HG03469 (cell line): Measurements from ENCODE around the gene EGFLAM.

Source experiments
- ATAC-seq: cut with Tn5 transposase; IDR thresholded peaks from one replicate; pipeline ENCODE4 v1.9.1; 2021; ENCODE audit warnings: mild to moderate bottlenecking, moderate library complexity, moderate number of reproducible peaks; ENCODE audit not compliant: unreplicated experiment

The EGFLAM gene

DNA sequence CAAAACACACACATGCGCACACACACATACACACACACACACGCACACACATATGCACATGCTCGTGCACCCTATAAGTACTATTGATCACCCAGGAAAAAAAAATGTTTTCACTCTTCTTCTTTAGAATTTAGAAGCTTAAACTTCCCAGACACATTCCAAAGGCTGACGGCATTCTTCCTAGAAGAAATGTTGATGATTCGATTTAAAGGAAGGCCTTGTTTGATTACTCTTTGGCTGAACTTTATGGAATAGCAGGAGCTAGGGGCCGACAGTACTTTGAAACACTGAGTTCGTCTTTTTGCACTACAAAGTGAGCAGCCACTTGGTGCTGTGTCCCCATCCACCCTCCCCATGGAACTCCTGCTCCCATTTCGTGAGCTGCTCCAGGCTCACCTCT is 113.2 kb downstream of the EGFLAM start:
- ATAC-seq = no peak

DNA sequence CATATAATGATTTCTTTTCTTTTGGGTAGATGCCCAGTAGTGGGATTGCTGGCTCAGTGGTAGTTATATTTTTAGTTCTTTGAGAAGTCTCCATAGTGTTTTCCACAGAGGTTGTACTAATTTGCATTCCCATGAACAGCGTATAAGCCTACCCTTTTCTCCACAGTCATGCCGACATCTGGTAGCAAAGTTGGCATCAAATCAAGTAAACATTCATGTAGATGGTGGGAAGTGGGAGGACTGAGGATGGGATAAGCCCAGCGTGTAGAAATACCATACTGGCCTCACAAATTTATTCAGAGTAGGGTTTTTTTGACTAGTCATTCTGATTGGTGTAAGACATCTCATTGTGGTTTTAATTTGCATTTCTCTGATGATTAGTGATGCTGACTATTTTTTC is 115.4 kb downstream of the EGFLAM start:
- no peak for ATAC-seq

DNA sequence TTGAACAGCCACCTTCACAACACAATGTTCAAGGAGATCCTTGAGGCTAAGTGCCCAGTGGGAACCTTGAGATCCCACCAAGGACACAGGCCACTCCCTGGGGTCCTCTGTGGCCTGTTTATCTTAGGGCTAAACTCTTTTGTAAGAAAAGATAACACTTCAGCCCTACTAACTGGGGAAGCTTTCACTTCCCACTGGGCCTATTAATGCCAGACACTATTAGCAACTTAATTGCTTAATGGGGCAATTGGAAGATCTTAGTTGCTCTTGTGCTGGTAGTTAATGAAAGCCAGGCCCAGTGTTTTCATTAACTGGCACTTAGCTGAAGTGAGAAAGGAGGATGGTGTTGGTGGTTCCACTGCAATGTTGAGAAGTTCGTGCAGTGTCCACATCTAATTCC is 117.1 kb downstream of the EGFLAM start:
- ATAC-seq = no peak

DNA sequence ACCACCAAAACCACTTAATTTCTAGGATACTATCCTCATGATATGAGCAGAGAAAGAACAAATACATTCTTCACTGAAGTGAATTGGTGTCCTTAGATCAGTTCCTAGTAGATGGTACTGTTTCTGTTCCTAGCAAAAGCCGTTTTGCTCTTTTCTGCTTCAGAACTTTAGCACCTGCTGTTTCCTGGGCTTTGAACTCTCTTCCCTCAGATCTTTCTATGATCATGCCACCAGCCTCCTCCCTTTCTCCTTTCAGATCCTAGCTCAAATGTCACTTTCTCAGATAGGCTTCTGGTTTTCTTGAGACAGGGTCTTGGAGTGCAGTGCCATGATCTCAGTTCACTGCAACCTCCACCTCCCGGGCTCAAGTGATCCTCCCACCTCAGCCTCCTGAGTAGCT is 118.0 kb downstream of the EGFLAM start:
- ATAC-seq = no peak

- no peak for ATAC-seq
Observed at GRCh38 chr5:38378579-38378978, 120.2 kb downstream of the EGFLAM start.

GRCh38 chr5:38379350-38379937 is 121.1 kb downstream of the EGFLAM start:
- no peak for ATAC-seq

- no peak for ATAC-seq
Observed at GRCh38 chr5:38380537-38380936, 122.2 kb downstream of the EGFLAM start.

DNA sequence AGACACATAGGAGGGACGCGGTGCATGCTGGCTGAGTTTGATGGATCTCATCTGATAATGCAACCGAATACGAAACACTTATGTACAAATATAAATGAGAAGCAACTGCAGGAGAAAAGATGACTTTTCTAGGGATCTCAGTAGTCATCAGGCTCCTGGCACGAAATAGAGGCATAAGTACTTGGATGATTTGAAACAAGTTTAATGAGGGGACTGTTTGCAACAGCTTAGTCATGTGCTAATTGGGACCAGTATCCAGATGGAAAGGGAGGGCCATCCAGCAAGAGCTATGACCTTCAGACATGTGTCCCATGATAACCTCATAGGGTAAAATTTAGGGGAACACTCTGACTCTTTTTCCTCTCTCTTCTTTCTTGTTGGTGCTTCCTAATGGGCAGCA is 123.0 kb downstream of the EGFLAM start:
- ATAC-seq = no peak

GRCh38 chr5:38382898-38383297 is 124.5 kb downstream of the EGFLAM start:
- peak; percentile 98 for ATAC-seq

DNA sequence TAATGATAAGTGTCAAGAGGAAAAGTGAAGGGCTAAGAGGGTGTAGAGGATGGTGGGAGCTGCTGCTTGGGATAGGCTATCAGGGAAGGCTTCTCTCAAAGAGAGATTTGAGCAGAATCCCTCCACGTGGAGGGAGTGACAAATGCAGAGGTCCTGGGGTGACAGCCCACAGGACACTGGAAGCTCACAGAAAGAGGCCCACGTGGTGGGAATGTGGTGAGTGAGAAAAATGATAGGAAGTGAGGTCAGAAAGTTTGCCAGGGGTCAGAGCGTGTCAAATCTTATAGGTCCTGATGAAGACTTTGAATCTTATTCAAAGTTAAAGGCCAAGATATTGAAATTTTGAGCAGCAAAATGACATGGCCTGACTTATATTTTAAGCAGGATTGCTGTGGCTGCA is 125.3 kb downstream of the EGFLAM start:
- no peak for ATAC-seq

DNA sequence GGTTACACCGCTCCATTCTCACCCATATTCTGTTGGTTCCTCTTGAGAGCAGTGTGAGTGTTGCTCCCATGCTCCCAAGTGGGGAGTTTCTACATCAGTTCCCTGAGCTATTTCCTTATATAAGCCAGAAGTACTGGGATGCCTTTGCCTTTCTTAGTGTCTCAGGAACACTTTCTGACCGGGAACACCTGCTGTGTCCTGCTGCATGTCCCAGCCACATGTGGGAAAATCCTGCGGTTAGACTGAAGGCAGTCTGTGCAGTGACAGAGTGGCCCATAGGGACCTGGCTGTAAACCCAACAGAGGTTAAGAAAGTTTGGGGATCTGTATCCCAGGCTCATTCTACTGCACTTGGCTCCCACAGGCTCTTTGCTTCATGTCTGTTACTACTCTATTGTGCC is 126.0 kb downstream of the EGFLAM start:
- ATAC-seq = no peak

DNA sequence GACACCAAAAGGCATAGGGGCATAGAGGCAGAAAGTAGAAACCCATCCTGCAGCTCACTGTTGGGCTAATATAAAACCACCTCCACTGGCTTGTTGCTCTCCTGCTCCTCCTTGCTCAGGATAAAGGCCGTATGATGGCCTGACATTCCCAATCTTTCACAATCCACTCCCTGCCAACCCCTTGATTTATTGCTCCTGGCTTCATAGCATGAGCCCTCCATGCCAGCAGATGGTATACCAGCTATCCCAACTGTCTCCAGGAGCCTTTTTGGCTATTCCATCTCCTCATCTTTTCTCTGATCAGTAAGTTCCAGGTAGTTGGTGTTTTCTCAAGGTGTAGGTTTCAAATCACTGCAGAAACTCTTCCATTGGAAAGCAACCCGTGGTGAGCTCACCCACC is 128.8 kb downstream of the EGFLAM start:
- ATAC-seq = no peak

- ATAC-seq = no peak
Observed at GRCh38 chr5:38393636-38394035, 135.3 kb downstream of the EGFLAM start.

DNA sequence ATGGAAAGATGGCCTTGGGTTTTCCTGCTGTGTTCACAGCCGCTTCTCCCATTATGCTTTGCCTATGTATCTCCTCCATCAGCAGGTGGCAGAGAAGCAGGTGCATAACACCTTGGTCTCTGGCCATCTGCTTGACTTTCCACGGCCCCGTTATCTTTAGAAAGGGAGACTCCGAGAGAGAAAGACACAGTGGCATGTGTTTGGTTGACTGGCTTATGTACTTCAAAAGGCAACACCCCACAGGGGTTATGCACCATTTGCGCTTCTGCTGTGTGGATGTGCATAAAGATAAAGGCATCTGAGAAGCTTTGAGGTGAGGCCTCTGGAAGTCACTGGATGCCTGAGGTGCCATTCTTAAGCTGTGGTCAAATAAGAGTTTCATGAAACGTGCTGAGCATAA is 138.4 kb downstream of the EGFLAM start:
- no peak for ATAC-seq

DNA sequence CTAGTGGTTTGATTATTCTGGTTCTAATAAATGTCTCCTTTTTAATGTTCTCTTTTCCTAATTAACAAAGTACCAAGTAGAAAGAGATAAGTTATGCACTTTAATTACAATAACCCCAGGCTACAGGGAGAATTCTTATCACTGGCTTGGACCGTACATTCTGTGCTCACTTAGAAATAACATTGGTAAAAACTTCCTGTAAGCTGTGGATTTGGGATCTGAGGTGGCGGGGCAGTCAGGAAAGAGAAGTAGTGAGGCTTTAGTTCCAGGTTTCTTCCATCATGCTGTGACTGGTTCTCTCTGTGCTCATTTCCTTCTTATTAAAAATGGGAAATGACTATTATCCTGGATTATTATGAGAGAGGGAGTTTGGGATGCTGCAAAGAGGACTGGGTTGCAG is 142.0 kb downstream of the EGFLAM start:
- ATAC-seq = no peak

- ATAC-seq = no peak
Observed at GRCh38 chr5:38401145-38401544, 142.8 kb downstream of the EGFLAM start.

- ATAC-seq = no peak
Observed at GRCh38 chr5:38403406-38403805, 145.0 kb downstream of the EGFLAM start.

DNA sequence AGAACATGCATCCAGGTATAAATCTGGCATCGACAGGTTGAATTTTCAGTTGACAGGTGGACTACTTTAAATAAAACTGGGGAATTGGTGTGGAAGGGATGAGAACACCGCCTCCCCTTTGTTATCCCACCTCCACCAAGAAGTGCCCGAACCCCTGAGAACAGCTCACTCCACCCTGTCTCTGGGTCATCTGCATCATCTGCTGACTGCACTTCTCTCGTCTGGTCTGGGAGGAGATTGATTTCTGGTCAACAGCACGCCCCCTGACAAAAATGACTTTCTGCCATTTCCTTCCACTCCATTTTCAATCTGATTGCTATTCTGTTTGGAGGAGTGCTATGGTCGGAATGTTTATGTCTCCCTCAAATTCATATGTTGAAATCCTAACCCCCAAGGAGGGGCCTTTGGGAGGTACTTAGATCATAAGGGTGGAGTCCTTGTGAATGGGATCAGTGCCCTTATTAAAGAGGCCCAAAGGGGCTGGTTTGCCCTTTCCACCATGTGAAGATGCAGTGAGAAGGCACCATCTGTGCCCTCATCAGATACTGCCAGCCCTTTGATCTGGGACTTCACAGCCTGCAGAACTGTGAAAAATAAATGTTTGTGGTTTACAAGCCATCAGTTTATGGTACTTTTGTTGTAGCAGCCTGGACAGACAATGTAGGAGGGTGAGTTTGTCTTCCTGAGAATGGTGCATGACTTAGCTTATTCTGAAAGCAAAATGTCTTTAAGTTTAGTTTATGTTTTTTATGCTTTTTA is 145.7 kb downstream of the EGFLAM start:
- ATAC-seq = no peak

DNA sequence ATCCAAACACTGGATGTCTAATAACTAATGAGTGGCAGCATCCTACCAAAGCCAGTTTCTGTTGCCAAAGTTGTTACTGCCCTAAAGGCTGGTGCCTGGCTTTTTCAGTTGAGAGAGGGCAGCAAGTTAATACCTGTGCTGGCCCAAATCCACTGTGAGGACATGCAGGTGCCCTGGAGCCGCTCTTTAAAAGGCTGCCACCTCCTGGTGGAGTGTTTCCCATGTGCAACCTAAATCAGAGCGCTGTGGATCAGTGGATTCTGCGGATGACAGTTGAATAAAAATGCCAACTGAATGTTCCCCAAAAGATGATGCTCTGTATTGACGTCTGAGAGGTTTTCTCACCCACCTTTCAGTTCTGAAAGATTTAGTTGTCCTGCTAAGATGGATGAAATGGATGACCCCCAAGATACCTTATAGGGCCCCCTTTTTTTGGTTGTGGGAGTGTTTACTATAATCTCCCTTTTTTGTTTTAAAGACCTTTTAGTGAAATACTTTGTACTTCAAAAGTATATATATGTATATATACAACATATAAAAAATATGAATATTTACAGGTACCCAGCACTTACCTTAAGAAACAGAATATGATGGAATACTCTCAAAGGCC is 146.4 kb downstream of the EGFLAM start:
- no peak for ATAC-seq

- ATAC-seq = no peak
Observed at GRCh38 chr5:38408446-38409198, 150.3 kb downstream of the EGFLAM start.

GRCh38 chr5:38410304-38410990 is 152.1 kb downstream of the EGFLAM start:
- ATAC-seq = no peak
